Right atrium auricular region (tissue), 2 donors: Measurements from ENCODE around the gene SRGAP3. TPM values are rescaled to one million over a fixed set of nuclear protein-coding genes. Genes with fewer than 3 reads are reported as not detected.

Experiments
- DNase-seq: peaks from one replicate; pipeline ENCODE4 v3.0.0-alpha.2; 2019; ENCODE audit warnings: low spot score
- H3K27ac ChIP-seq, 2 donors: fragments of 200-600 bp; sonication (generic); 1 replicate in 1 of 2; 2 replicates in 1 of 2; pipeline ENCODE4 v1.5.1; 2016 to 2019
- H3K27me3 ChIP-seq, 2 donors: fragments of 200-600 bp; sonication (generic); one replicate each; pipeline versions ENCODE4 v1.5.1 to v1.6.0; 2017 to 2019
- H3K36me3 ChIP-seq: fragments of 200-600 bp; sonication (generic); one replicate; pipeline ENCODE4 v1.5.1; 2016
- H3K4me1 ChIP-seq, 2 donors: fragments of 200-600 bp; sonication (generic); one replicate each; pipeline versions ENCODE4 v1.5.1 to v1.6.0; 2017 to 2019
- H3K4me3 ChIP-seq, 2 donors: fragments of 200-600 bp; sonication (generic); 1 replicate in 1 of 2; 2 replicates in 1 of 2; pipeline ENCODE4 v1.5.1; 2017 to 2019; ENCODE audit warnings: mild to moderate bottlenecking in 1 of 2, moderate library complexity in 1 of 2
- H3K9me3 ChIP-seq, 2 donors: fragments of 200-600 bp; sonication (generic); one replicate each; pipeline ENCODE4 v1.5.1; 2019
- CTCF ChIP-seq, 2 donors: fragments of 200-600 bp; sonication (generic); IDR thresholded peaks; one replicate each; pipeline ENCODE4 v1.5.1; 2019; ENCODE audit warnings: antibody characterized with exemption in 2 of 2
- total RNA-seq, 2 donors: library from RNA; depleted of rRNA; stranded (reverse); fragments of >200 nt; gene quantifications; one replicate each; pipeline ENCODE4 v1.1.0, GENCODE V29; 2016

SRGAP3 gene
- total RNA-seq, 2 donors from 2014 or later, result 4.0 to 5.0 TPM

DNA sequence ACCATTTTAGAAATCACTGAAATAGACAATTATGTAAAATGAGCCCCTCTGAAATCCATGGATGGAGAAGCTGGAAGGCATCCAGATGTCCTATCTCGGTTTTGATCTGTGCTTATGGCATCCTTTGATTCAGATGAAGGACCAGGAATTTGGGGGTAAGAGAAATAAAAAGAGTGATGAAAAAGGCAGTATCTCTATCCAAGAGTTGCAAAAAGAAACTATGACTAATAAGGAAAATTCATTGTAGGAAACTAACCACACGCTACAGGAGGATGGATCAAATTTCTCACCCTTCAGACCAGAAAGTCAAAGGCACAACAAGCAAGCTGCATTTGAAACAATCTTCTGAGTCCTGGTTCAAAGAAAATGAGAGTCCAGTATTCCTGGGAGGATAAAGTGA lies 34.8 kb downstream of the SRGAP3 start:
- H3K9me3 ChIP-seq, result no peaks in the 10 kb centered on the region
- TF ChIP-seq CTCF (IDR thresholded peaks at IDR 0.05), result no peak
- H3K36me3 ChIP-seq, result no peaks in the 10 kb centered on the region
- DNase-seq, result no peak
- no peak overlapping the region for H3K27ac ChIP-seq
- no peaks in the 10 kb centered on the region for H3K4me1 ChIP-seq
- H3K27me3 ChIP-seq, result no peaks in the 10 kb centered on the region
- no peak overlapping the region for H3K4me3 ChIP-seq

DNA sequence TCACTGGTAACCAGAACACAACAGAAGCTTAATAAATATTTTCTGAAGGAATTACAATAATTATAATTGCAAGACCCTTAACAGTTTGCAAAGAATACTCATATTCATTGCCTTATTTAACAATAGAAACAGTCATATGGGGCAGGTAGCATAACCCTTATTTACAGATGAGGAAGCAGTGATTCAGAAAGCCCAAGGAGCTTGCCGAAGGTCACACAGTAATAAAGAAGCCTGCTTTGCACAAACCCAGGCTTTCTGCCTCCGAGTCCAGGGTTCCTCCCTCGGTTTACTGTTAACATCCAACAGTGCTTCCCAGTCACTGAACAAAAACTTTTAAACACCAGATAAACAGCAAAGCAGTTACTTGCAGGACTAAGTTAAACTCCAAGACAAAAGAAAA lies 35.3 kb downstream of the SRGAP3 start:
- no peaks in the 10 kb centered on the region for H3K27me3 ChIP-seq
- no peak overlapping the region for H3K4me3 ChIP-seq
- no peak for DNase-seq
- H3K9me3 ChIP-seq, result no peaks in the 10 kb centered on the region
- H3K36me3 ChIP-seq, result no peaks in the 10 kb centered on the region
- no peak overlapping the region for H3K27ac ChIP-seq
- H3K4me1 ChIP-seq, result no peaks in the 10 kb centered on the region
- no peak for TF ChIP-seq CTCF (IDR thresholded peaks at IDR 0.05)

GRCh38 chr3:9213019-9213634 lies 36.3 kb downstream of the SRGAP3 start:
- DNase-seq, result no peak
- Histone ChIP-seq H3K36me3 (no peaks in the 10 kb centered on the region), H3K27me3 (no peaks in the 10 kb centered on the region), H3K9me3 (no peaks in the 10 kb centered on the region), H3K4me1 (no peaks in the 10 kb centered on the region), H3K4me3 (no peak overlapping the region), H3K27ac (no peak overlapping the region)
- no peak for TF ChIP-seq CTCF (IDR thresholded peaks at IDR 0.05)

DNA sequence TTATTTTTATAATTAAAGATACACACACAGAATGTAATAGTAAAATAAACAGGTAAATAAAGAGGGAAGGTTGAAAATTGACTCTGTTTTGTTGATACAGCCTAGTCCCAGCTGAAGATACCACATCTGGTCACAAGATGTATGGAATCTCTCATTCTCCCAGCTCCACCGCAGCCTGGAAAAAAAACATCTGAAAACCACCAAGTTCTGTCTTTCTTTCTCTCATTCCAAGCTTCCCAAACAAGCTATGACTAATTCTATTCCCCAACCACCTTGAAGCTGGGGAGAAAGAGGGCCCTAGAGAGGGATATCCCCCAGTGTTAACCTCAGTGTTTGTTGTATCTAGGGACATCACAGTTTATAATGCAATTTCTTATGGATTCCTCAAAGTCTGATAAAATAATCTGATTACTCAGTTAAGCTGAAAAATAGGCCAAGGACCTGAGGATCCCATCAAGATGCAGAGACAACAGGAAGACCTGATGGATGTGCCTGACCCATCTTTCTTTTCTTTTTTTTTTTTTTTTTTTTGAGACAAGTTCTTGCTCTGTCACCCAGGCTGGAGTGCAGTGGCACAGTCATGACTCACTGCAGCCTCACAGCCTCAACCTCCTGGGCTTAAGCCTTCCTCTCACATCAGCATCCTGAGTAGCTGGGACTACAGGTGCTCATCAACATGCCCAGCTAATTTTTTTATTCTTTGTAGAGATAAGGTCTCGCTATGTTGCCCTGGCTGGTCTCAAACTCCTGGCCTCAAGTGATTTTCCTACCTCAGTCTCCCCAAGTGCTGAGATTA lies 38.1 kb downstream of the SRGAP3 start:
- DNase-seq, result no peak
- H3K9me3 ChIP-seq, result no peaks in the 10 kb centered on the region
- H3K27me3 ChIP-seq, result no peaks in the 10 kb centered on the region
- TF ChIP-seq CTCF (IDR thresholded peaks at IDR 0.05), result no peak
- no peak overlapping the region for H3K4me3 ChIP-seq
- no peaks in the 10 kb centered on the region for H3K4me1 ChIP-seq
- no peaks in the 10 kb centered on the region for H3K36me3 ChIP-seq
- H3K27ac ChIP-seq, result no peak overlapping the region

- H3K9me3 ChIP-seq, result no peaks in the 10 kb centered on the region
- no peak overlapping the region for H3K4me3 ChIP-seq
- H3K36me3 ChIP-seq, result no peaks in the 10 kb centered on the region
- no peaks in the 10 kb centered on the region for H3K27me3 ChIP-seq
- no peak for DNase-seq
- no peaks in the 10 kb centered on the region for H3K4me1 ChIP-seq
- TF ChIP-seq CTCF (IDR thresholded peaks at IDR 0.05), result no peak
- no peak overlapping the region for H3K27ac ChIP-seq
Observed at GRCh38 chr3:9209777-9210176, 39.7 kb downstream of the SRGAP3 start.
